Endodermal cell (in vitro differentiated cells): ENCODE results near the gene NUBPL. TPM values are rescaled to one million over a fixed set of nuclear protein-coding genes. Genes with fewer than 3 reads are reported as not detected.
A peak's percentile ranks its signal among the peaks of the same experiment; 100 is the strongest.
"Not testable (repeated sequence)": the region's sequence is repeated elsewhere in the genome, so short reads cannot be mapped to it uniquely, and the experiment has no call there.

Source experiments
- DNase-seq: peaks from one replicate; pipeline ENCODE4 v3.0.0-alpha.2; 2017
- H3K27ac ChIP-seq: 2 replicates; pipeline ENCODE4 v1.5.1; 2013; ENCODE audit warnings: mild to moderate bottlenecking, low read depth, low read length, moderate library complexity
- H3K27me3 ChIP-seq: 2 replicates; pipeline ENCODE4 v1.6.1; 2013; ENCODE audit warnings: mild to moderate bottlenecking, low read length, moderate library complexity; ENCODE audit not compliant: insufficient read depth, control insufficient read depth, poor library complexity, severe bottlenecking
- H3K36me3 ChIP-seq: 2 replicates; pipeline ENCODE4 v1.7.0; 2013; ENCODE audit warnings: mild to moderate bottlenecking, low read length, moderate library complexity; ENCODE audit not compliant: control insufficient read depth, insufficient read depth
- H3K4me1 ChIP-seq: one replicate; pipeline ENCODE4 v1.7.0; 2013; ENCODE audit warnings: low read length; ENCODE audit not compliant: control insufficient read depth, insufficient read depth
- H3K4me3 ChIP-seq: 2 replicates; pipeline ENCODE4 v1.5.1; 2013; ENCODE audit warnings: mild to moderate bottlenecking, low read length, moderate library complexity
- H3K9ac ChIP-seq: 2 replicates; pipeline ENCODE4 v1.6.1; 2013; ENCODE audit warnings: mild to moderate bottlenecking, low read length, moderate library complexity; ENCODE audit not compliant: poor library complexity, severe bottlenecking; ENCODE audit errors: extremely low read depth
- H3K9me3 ChIP-seq: 2 replicates; pipeline ENCODE4 v1.6.1; 2013; ENCODE audit warnings: mild to moderate bottlenecking, low read length, moderate library complexity; ENCODE audit not compliant: control insufficient read depth
- H3K27ac Mint-ChIP-seq: 2 replicates; pipeline ENCODE4 v1.8.0; 2020; ENCODE audit warnings: mixed read lengths
- H3K27me3 Mint-ChIP-seq: 2 replicates; pipeline ENCODE4 v1.8.0; 2021; ENCODE audit warnings: mild to moderate bottlenecking, mixed read lengths; ENCODE audit not compliant: insufficient read depth
- H3K36me3 Mint-ChIP-seq: 2 replicates; pipeline ENCODE4 v1.8.0; 2020; ENCODE audit warnings: low read depth, mixed read lengths
- H3K4me1 Mint-ChIP-seq: 2 replicates; pipeline ENCODE4 v1.8.0; 2020; ENCODE audit warnings: mixed read lengths
- H3K4me3 Mint-ChIP-seq: 2 replicates; pipeline ENCODE4 v1.8.0; 2020; ENCODE audit warnings: mild to moderate bottlenecking, moderate library complexity, mixed read lengths
- H3K9me3 Mint-ChIP-seq: 2 replicates; pipeline ENCODE4 v1.8.0; 2020; ENCODE audit warnings: mild to moderate bottlenecking, mixed read lengths
- CTCF ChIP-seq: fragments of 200-600 bp; sonication (generic); conservative IDR thresholded peaks from 2 replicates; pipeline ENCODE4 v1.5.0; 2021; ENCODE audit warnings: antibody characterized with exemption, mild to moderate bottlenecking
- WGBS, 2 experiments: methylation state at CpG; one replicate each; pipeline versions ENCODE4 v1.1.5 to v1.1.7; 2013; ENCODE audit warnings: missing lambda C conversion rate in 2 of 2, mixed read lengths in 1 of 2; ENCODE audit not compliant: insufficient coverage in 1 of 2, insufficient read length in 1 of 2; 5-methylcytosine and 5-hydroxymethylcytosine counted together
- total RNA-seq, 2 donors: library from RNA; stranded (reverse); fragmentation: NEBNext Ultra II Directional in 1 of 2; extraction: Animal tissue kit (Norgen Biotek cat#: 25700) in 1 of 2; gene quantifications; 2 replicates in 1 of 2; 3 replicates in 1 of 2; pipeline ENCODE4 v1.2.1, GENCODE V29; 2021

The NUBPL gene
- total RNA-seq, 2 donors from 2014 or later, result 12.2 to 14.0 TPM

GRCh38 chr14:31703056-31703455, 141.9 kb downstream of the NUBPL start:
- no peak for TF ChIP-seq CTCF
- no peaks in the 10 kb centered on the region for H3K27me3 Mint-ChIP-seq
- H3K4me3 ChIP-seq, result no peak overlapping the region
- H3K9me3 ChIP-seq, result peaks cover 67% of the 10 kb centered on the region
- H3K9ac ChIP-seq, result no peak overlapping the region
- no peaks in the 10 kb centered on the region for H3K27me3 ChIP-seq
- peaks cover 3% of the 10 kb centered on the region for H3K4me1 Mint-ChIP-seq
- no peak for DNase-seq
- H3K9me3 Mint-ChIP-seq, result peaks cover 74% of the 10 kb centered on the region
- H3K36me3 Mint-ChIP-seq, result peaks cover 61% of the 10 kb centered on the region
- no peak overlapping the region for H3K4me3 Mint-ChIP-seq
- 90 to 100% methylated on average over 2 of the region's 2 CpGs for WGBS, 2 experiments
- no peak overlapping the region for H3K27ac Mint-ChIP-seq
- H3K4me1 ChIP-seq, result no peaks in the 10 kb centered on the region
- H3K36me3 ChIP-seq, result no peaks in the 10 kb centered on the region
- no peak overlapping the region for H3K27ac ChIP-seq

DNA sequence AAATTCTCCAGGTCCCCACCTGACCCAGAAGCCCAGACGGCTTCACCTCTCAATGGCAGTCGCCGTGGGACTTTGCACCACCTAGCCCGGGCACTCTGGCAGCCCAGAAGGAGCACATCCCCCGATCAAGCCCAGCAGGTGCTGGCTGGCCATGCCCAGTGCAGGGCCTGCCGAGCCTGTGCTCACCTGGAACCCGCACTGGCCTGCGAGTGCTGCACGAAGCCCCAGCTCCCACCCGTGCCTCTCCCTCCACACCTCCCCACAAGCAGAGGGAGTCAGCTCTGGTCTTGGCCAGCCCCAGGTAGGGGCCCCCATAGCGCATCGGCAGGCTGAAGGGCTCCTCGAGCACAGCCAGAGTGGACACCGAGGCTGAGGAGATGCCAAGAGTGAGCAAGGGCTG, 144.5 kb downstream of the NUBPL start:
- no peaks in the 10 kb centered on the region for H3K27me3 ChIP-seq
- H3K36me3 Mint-ChIP-seq, result peaks cover 84% of the 10 kb centered on the region
- H3K9ac ChIP-seq, result no peak overlapping the region
- H3K4me3 Mint-ChIP-seq, result no peak overlapping the region
- no peak overlapping the region for H3K27ac Mint-ChIP-seq
- no peak for TF ChIP-seq CTCF
- WGBS, 2 experiments, result 87 to 93% methylated on average over 3 to 14 of the region's 14 CpGs
- peaks cover 64% of the 10 kb centered on the region for H3K9me3 ChIP-seq
- peaks cover 6% of the 10 kb centered on the region for H3K4me1 Mint-ChIP-seq
- H3K4me3 ChIP-seq, result peak overlapping the region; percentile 45
- no peaks in the 10 kb centered on the region for H3K36me3 ChIP-seq
- peaks cover 97% of the 10 kb centered on the region for H3K9me3 Mint-ChIP-seq
- no peak overlapping the region for H3K27ac ChIP-seq
- no peaks in the 10 kb centered on the region for H3K27me3 Mint-ChIP-seq
- DNase-seq, result no peak
- no peaks in the 10 kb centered on the region for H3K4me1 ChIP-seq

GRCh38 chr14:31708661-31709060, 147.5 kb downstream of the NUBPL start:
- Histone ChIP-seq H3K4me3 (peak overlapping the region; percentile 36), H3K9me3 (peaks cover 42% of the 10 kb centered on the region)
- not testable (repeated sequence) for H3K4me1 ChIP-seq, DNase-seq, H3K27ac ChIP-seq, H3K27ac Mint-ChIP-seq, H3K27me3 Mint-ChIP-seq, H3K4me1 Mint-ChIP-seq, H3K9ac ChIP-seq, H3K36me3 ChIP-seq, H3K27me3 ChIP-seq, H3K4me3 Mint-ChIP-seq
- Mint-ChIP-seq H3K9me3 (peaks cover 88% of the 10 kb centered on the region), H3K36me3 (peaks cover 77% of the 10 kb centered on the region)
- 95 to 100% methylated on average over 4 to 7 of the region's 7 CpGs for WGBS, 2 experiments
